RWPE2 (cell line): ENCODE measurements around the gene DLG3.

ENCODE experiments used
- ATAC-seq: fragments of 200-7000 bp; cut with Tn5 transposase; 3 replicates; pipeline ENCODE4 v1.9.1; 2021; ENCODE audit warnings: low read depth
- DNase-seq: peaks from one replicate; pipeline ENCODE4 v3.0.0-alpha.2; 2020; ENCODE audit warnings: low spot score
- H3K27ac ChIP-seq: fragments of 450-650 bp; 2 replicates; pipeline ENCODE4 v1.5.1; 2017; ENCODE audit warnings: mild to moderate bottlenecking; ENCODE audit not compliant: poor library complexity, severe bottlenecking
- H3K27me3 ChIP-seq: fragments of 250-450 bp; sonication (Bioruptor Pico); 2 replicates; pipeline ENCODE4 v1.5.1; 2021; ENCODE audit warnings: mild to moderate bottlenecking, moderate library complexity; ENCODE audit not compliant: insufficient read depth, poor library complexity, severe bottlenecking
- H3K36me3 ChIP-seq: fragments of 250-450 bp; sonication (Bioruptor Pico); 2 replicates; pipeline ENCODE4 v1.5.1; 2020; ENCODE audit warnings: low read depth, mild to moderate bottlenecking, moderate library complexity
- H3K4me1 ChIP-seq: fragments of 250-450 bp; sonication (Bioruptor Pico); 2 replicates; pipeline ENCODE4 v1.5.1; 2021; ENCODE audit warnings: mild to moderate bottlenecking, moderate library complexity; ENCODE audit not compliant: insufficient read depth, poor library complexity, severe bottlenecking
- H3K4me3 ChIP-seq: fragments of 250-450 bp; sonication (Bioruptor Pico); 2 replicates; pipeline ENCODE4 v1.5.1; 2021; ENCODE audit warnings: mild to moderate bottlenecking, moderate library complexity; ENCODE audit not compliant: severe bottlenecking
- H3K9me3 ChIP-seq: fragments of 250-450 bp; sonication (Bioruptor Pico); 2 replicates; pipeline ENCODE4 v1.5.1; 2021; ENCODE audit warnings: mild to moderate bottlenecking, moderate library complexity; ENCODE audit not compliant: severe bottlenecking
- TF ChIP-seq, protein P1 (sequence below): fragments of 450-650 bp; IDR thresholded peaks from one replicate; pipeline ENCODE4 v1.5.1; 2017; ENCODE audit warnings: mild to moderate bottlenecking, moderate library complexity; ENCODE audit not compliant: poor library complexity, severe bottlenecking

The DLG3 gene

DNA sequence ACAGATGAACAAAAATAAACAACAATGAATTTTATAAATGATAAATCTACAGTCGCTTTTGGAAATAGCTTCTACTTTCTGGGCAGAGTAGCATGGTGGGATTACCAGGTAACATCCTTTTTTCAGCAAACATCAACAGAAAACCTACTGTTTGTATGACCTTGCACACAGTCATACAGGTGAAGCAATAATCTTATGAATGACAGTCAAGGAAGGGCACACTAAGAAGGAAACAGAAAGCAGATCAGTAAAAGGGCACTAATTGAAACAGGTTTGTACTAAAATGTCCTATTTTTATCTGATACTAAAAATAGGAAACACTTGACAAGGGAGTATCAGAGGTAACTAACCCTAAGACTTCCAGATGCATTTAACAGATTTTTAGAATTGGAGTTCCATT, 108.9 kb downstream of the DLG3 start:
- Histone ChIP-seq H3K9me3 (no peaks in the 10 kb centered on the region), H3K4me3 (no peak overlapping the region), H3K27ac (no peak overlapping the region), H3K36me3 (no peaks in the 10 kb centered on the region), H3K27me3 (no peaks in the 10 kb centered on the region), H3K4me1 (peaks cover 5% of the 10 kb centered on the region)
- no peak for DNase-seq
- no peak for ATAC-seq
- TF ChIP-seq, protein P1, sequence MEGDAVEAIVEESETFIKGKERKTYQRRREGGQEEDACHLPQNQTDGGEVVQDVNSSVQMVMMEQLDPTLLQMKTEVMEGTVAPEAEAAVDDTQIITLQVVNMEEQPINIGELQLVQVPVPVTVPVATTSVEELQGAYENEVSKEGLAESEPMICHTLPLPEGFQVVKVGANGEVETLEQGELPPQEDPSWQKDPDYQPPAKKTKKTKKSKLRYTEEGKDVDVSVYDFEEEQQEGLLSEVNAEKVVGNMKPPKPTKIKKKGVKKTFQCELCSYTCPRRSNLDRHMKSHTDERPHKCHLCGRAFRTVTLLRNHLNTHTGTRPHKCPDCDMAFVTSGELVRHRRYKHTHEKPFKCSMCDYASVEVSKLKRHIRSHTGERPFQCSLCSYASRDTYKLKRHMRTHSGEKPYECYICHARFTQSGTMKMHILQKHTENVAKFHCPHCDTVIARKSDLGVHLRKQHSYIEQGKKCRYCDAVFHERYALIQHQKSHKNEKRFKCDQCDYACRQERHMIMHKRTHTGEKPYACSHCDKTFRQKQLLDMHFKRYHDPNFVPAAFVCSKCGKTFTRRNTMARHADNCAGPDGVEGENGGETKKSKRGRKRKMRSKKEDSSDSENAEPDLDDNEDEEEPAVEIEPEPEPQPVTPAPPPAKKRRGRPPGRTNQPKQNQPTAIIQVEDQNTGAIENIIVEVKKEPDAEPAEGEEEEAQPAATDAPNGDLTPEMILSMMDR: no peak

DNA sequence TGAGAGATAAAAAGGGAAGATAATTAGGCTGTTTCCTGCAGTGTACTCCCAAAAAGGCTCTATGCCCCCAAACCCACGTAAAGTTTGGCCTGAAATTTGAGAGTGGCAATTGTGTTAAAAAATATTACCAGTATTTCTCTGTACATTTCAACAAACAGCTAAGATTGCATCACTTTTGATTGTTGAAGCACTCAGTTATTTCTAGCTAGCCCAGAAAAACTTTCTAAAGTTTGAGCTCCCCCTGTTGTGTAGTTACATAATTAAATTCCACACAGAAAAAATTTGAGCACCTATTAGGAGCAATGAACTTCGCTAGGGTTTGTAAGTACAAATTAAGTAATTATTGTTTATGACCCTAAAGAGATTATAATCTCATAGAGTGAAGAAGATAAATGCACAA, 109.4 kb downstream of the DLG3 start:
- Histone ChIP-seq H3K9me3 (no peaks in the 10 kb centered on the region), H3K36me3 (no peaks in the 10 kb centered on the region), H3K4me1 (peaks cover 5% of the 10 kb centered on the region), H3K27me3 (no peaks in the 10 kb centered on the region), H3K27ac (no peak overlapping the region), H3K4me3 (no peak overlapping the region)
- ATAC-seq: 0 out of 3 replicates have a peak, but pooled peaks have one; percentile 33
- TF ChIP-seq, protein P1: peak; percentile 45
- no peak for DNase-seq

DNA sequence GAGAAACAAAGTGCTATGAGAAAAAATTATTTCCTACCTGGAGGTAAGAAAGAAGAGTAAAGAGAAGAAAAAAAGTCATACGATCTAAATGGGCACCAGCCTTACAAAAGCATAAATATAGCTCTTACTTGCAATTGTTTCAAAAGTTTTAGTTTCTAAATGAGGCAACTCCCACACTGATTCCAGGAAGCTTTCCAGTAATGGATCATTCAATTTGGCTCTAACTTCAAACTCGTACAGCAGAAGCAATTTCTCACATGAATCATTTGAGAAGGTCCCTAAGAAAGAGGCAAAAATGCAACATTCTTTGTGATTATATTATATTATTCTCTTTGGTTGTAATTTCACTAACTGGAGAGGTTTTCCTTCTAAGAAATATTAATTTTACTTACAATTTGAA, 109.9 kb downstream of the DLG3 start:
- DNase-seq (no peak), ATAC-seq (no peak)
- H3K36me3 ChIP-seq: no peaks in the 10 kb centered on the region
- H3K4me3 ChIP-seq: no peak overlapping the region
- TF ChIP-seq, protein P1: no peak
- no peaks in the 10 kb centered on the region for H3K27me3 ChIP-seq
- peaks cover 5% of the 10 kb centered on the region for H3K4me1 ChIP-seq
- H3K27ac ChIP-seq: no peak overlapping the region
- H3K9me3 ChIP-seq: no peaks in the 10 kb centered on the region

DNA sequence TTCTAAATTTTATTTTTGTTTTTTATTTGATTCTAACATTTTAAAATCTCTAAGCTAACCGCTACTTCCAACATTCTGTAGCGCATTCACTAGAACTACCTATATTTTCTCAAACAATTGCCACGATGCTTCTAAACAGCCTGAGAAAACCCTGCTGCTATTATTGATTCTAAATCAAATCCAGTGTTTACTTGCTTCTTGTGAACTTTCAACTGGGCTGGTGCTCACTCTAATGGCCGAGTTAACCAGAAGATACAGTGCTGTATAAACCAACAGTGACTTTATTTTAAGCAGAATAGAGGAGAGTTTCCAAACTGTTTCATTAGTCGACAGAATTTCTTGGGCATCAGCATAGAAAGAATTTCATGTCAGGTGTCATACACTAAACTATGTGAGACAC, 110.3 kb downstream of the DLG3 start:
- peaks cover 5% of the 10 kb centered on the region for H3K4me1 ChIP-seq
- H3K27me3 ChIP-seq: no peaks in the 10 kb centered on the region
- TF ChIP-seq, protein P1: no peak
- DNase-seq (no peak), ATAC-seq (no peak)
- no peaks in the 10 kb centered on the region for H3K9me3 ChIP-seq
- no peaks in the 10 kb centered on the region for H3K36me3 ChIP-seq
- no peak overlapping the region for H3K27ac ChIP-seq
- no peak overlapping the region for H3K4me3 ChIP-seq
